ENCODE data around the gene RAI1. TPM values are rescaled to one million over a fixed set of nuclear protein-coding genes. Genes with fewer than 3 reads are reported as not detected.

RAI1 gene
- total RNA-seq, 1 experiment from 2014 or later: 7.6 TPM

DNA sequence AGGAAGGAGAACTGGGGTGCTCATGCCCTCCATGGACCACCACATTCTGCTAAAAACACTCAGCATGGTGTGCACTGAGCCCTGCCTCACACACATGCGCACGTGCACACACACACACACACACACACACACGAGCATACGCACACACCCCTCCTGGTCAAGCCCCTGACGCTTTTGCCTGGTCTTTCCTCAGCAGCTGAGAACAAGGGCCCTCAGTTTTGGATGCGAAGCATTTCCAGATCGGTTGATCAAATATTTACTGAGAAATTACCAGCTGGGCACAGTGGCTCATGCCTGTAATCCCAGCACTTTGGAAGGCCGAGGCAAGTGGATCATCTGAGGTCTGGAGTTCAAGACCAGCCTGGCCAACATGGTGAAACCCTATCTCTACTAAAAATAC, 20.1 kb upstream of the RAI1 start:
- in situ Hi-C loops (cut with HindIII; ENCODE audit: low pct_unique_long_range_greater_than_20kb, low sequenced_read_pairs): no loop called here
- no peak for DNase-seq (ENCODE audit: low read depth)

DNA sequence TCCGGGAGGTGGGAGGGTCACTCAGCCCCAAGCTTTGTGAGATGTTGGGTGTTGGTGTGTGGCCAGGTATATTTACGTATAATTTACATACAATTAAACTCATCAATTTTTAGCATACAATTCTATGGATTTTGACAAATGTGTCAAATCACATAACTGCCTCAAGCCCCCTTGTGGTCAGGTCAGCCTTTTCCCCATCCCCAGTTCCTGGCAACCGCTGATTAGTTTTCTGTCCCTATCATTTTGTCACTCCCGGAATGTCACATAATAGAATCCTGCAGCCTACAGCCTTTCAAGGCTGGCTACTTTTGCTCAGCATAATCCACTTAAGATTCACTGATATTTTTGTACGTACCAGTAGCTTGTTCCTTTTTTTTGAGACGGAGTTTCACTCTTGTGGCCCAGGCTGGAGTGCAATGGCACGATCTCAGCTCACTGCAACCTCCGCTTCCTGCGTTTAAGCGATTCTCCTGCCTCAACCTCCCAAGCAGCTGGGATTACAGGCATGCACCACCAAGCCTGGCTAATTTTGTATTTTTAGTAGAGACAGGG, 19.3 kb upstream of the RAI1 start:
- no peak for DNase-seq (ENCODE audit: low read depth)
- in situ Hi-C loops (cut with HindIII; ENCODE audit: low pct_unique_long_range_greater_than_20kb, low sequenced_read_pairs): no loop called here

DNA sequence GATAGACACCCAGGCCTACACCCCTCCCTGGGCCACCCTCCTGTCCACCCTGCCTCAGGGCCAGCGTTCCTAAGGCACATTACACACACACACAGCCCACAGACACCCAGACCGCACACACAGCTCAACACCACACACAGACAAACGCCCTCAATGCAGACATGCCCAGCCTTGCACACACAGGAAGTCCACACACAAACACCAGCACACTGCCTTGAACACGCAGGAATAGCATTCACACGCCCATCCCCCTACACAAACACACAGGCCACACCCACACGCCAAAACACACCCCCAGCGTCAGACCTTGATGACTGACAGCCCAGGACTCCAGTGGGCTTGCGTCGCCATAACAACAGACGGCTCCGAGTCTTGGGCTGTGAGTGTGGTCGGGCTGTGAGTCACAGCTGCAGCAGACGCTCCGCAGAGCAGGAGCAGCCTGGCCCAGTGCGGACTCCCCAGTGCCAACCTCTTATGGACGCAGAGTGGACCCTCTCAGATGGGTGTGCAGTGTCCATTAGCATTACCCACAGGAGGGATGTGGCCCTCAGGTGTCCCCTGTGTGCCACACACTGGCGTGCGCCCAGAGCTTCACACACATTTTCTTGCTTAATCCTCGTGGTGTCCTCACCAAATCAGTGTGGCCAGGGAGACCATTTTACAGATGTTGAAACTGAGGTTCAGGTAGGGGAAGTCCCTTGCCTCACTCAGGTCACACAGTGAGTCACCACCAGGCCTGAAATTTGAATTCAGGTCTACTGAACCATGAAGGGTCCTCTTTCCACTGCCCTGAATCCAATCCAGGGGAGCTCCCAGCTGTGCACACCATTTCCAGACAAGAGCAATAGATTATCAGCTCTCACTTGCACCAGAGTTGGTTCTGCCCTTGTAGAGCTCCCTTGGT, 17.8 kb upstream of the RAI1 start:
- peak; percentile 82 for DNase-seq (ENCODE audit: low read depth)
- in situ Hi-C loops (cut with HindIII; ENCODE audit: low pct_unique_long_range_greater_than_20kb, low sequenced_read_pairs): no loop called here

DNA sequence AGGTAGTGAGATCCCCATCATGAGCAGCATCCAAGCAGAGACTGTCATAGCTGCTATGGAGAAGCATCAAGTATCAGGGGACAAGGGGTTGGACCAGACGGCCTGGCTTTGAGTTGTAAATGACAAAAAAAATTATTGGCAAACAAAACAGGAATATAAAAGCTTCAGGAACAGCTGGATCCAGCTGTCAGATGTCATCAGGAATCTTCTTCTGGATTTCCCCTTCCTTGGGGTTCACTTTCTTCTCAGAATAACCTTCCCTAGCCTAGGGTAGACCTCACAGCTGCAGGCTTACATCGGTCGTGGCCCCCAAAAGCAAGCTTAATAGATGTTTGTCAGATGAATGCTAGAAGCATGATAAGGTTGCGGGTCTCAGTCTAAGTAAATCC, 17.2 kb upstream of the RAI1 start:
- in situ Hi-C loops (cut with HindIII; ENCODE audit: low pct_unique_long_range_greater_than_20kb, low sequenced_read_pairs): no loop called here
- DNase-seq (ENCODE audit: low read depth): no peak

DNA sequence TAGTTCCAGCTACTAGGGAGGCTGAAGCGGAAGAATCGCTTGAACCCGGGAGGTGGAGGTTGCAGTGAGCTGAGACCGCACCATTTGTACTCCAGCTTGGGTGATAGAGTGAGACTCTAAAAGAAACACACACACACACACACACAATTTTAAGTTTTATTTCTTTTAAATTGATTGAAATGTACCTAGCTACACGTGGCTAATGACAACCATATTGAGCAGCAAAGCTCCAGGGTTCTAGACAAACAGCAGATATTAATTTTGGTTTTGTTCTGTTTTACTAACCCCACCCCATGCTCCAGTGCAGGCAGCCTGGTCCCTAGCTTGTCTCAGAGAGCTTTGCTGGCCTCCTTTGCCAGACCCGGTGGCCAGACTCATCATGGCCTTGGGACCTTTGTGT, 16.0 kb upstream of the RAI1 start:
- in situ Hi-C loops (cut with HindIII; ENCODE audit: low pct_unique_long_range_greater_than_20kb, low sequenced_read_pairs): no loop called here
- no peak for DNase-seq (ENCODE audit: low read depth)

DNA sequence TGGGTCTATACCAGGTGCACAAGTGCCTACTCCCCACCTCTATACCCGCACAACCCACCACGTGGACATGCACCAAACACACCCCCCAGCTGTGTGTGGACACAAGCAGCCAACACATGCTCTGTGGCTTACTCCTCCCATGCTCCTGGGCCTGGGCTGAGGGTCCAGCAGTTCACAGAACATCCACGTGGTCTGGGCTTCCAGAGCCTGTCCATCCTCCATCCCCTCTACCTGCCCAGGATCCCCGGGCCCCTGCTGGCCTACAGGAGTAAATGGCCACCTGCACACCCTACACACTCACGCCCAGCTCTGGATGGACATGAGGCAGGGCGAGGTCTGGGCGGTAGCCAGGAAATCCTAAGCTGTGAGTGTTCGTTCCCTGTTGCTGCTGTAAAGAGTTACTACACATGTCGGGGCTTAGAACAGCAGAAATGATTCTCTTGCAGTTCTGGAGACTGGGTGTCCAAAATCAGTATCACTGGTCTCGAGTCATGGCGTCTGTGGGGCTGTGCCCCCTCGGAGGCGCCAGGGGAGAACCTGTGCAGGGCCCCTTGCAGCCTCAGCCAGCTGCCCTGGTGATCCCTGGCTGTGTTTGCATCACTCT, 15.0 kb upstream of the RAI1 start:
- in situ Hi-C loops (cut with HindIII; ENCODE audit: low pct_unique_long_range_greater_than_20kb, low sequenced_read_pairs): no loop called here
- no peak for DNase-seq (ENCODE audit: low read depth)

DNA sequence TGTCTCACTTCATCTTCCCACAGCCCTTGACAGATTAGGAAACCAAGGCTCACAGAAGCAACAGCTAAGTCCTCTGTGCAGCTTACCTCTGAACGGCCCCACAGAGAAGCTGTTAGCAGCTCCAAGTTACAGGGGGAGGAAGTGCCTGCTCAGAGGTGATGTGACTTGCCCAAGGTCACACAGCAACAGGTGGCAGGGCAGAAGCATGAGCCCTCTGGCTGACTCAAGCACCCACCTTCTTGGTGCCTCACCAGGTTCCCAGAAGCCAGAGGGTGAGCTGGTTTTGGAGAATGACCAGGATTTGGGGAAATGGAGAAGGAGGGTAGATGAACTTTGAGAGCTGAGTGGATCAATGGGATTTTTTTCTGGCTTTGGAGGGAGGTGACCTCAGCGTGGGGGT, 14.0 kb upstream of the RAI1 start:
- in situ Hi-C loops (cut with HindIII; ENCODE audit: low pct_unique_long_range_greater_than_20kb, low sequenced_read_pairs): no loop called here

DNA sequence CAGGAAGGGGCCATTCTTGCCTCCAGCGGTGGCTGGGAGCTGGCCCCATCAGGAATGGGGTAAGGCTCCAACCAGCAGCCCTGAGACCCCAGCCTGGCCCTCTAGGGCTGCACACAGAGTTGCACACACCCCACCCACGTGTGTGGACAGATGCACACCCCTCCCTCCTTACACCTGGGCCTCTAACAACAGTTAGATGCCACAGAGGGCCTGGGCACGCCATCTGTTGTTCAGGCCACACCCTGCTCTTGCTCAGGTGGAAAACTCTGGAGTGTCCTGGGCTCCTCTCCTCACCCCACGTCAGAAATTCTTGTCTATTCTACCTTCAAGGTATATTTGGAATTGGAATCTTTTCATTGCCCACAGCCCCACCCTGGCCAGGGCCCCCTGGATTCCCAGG, 13.3 kb upstream of the RAI1 start:
- in situ Hi-C loops (cut with HindIII; ENCODE audit: low pct_unique_long_range_greater_than_20kb, low sequenced_read_pairs): no loop called here
- DNase-seq (ENCODE audit: low read depth): no peak

More for the DNA sequence above, 14.0 kb upstream of the RAI1 start:
- DNase-seq (ENCODE audit: low read depth): no peak

DNA sequence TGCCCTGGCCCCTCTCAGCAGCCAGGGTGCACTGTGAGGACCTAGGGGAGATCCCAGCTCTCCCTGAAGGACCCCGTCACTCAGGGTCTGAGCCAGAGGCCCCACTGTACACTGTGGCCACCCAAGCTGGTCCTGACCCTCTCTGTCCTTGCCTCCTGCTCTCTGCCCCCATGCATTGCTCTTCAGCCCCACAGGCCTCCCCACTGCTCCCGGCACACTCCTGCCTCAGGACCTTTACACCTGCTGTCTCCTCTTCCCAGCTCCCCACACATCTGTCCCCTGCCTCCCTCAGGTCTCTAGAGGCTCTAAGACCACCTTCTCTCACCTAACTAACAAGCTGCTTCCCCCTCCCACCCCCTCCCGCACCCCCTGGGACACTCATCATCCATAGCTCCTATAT, 12.9 kb upstream of the RAI1 start:
- in situ Hi-C loops (cut with HindIII; ENCODE audit: low pct_unique_long_range_greater_than_20kb, low sequenced_read_pairs): no loop called here

DNA sequence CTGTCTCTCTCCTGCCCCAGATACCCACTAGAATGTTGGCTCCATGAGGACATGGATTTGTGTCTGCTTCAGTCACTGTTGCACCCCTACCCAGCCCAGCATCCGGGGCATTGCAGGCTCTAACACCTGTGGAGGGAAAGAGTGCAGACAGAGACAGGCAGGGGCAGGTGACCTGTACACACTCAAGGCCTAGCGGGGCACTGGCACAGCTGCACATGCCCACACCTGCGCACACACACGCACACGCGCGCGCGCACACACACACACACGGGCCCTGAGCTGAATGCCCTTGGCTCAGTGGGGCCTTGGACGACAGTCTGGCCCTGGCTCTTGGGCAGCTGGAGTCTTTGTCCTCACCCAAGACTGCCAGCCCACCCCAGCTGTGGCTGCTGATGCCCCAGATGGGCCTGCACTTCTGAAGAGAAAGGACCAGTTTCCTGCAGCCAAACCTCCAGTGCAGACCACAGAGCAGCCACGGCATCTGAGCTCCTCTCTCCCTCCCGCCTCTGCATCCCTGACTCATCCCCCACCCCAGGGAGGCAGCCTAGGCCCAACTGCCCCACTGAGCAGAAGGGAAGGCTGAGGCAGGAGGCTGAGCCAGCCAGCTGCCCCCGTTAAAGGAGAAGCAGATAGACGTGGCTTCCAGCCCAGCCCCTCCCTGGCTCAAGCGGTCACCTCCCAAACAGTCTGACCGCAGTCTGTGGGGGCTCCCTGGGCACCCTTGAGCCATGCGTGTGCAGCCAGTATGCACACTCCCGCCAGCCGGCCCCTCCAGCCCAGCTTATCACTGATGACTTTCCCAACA, 12.3 kb upstream of the RAI1 start:
- DNase-seq (ENCODE audit: low read depth): no peak
- in situ Hi-C loops (cut with HindIII; ENCODE audit: low pct_unique_long_range_greater_than_20kb, low sequenced_read_pairs): no loop called here

More for the DNA sequence above, 12.9 kb upstream of the RAI1 start:
- DNase-seq (ENCODE audit: low read depth): no peak

DNA sequence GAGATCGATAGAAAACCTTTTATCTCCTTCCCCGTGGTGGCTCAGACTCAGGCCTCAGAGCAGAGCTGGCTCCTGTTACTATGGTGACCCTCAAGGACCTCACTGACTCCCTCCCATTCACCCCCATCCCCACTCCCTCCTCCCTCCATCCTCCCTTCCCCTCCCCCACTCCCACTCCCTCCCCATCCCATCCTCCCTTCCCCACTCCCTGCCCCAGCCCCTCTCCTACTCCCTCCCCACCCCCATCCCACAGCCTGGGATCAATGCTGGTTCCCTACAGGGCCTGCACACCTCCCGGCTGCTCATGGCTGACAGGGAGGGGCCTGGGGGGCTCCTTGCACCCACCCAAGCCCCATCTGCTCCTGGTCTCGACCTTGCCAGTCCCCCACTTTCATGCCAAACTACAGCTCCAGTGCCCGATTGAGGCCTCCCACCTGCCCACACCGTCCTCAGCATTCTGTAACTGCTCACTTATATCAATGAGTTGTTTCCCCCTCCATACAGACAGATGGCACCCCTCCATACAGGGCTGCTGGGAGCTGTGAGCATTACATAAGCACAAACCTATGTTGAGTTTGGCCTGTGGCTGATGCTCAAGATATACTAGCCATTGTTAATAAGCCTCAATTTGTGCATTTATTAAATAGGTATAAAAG, 11.6 kb upstream of the RAI1 start:
- in situ Hi-C loops (cut with HindIII; ENCODE audit: low pct_unique_long_range_greater_than_20kb, low sequenced_read_pairs): no loop called here
- no peak for DNase-seq (ENCODE audit: low read depth)

DNA sequence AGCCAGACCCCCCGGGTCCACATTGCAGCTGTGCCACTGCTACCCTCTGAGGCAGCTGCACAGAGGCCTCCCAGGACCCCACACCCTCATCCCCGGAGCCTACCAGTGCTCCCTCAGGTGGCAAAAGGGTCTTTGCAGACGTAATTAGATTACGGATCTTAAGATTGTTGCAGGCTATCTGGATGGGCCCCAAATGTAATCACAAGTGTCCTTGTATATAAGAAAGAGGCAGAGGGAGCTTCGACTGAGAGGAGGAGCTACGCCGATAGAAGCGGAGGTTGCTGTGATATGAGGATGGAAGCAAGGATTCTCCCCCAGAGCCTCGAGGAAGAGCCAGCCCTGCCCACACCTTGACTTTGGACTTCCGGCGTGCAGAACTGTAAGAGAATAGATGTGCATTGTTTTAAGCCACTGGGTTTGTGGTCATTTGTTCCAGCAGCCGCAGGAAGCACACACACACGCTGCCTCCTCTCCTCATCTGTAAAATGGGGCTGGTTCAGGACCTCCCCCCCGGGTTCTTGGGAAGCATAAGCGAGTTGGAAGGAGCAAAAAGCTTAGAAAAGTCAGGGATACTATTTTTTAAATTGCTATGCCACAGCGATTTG, 10.5 kb upstream of the RAI1 start:
- in situ Hi-C loops (cut with HindIII; ENCODE audit: low pct_unique_long_range_greater_than_20kb, low sequenced_read_pairs): no loop called here
- no peak for DNase-seq (ENCODE audit: low read depth)

DNA sequence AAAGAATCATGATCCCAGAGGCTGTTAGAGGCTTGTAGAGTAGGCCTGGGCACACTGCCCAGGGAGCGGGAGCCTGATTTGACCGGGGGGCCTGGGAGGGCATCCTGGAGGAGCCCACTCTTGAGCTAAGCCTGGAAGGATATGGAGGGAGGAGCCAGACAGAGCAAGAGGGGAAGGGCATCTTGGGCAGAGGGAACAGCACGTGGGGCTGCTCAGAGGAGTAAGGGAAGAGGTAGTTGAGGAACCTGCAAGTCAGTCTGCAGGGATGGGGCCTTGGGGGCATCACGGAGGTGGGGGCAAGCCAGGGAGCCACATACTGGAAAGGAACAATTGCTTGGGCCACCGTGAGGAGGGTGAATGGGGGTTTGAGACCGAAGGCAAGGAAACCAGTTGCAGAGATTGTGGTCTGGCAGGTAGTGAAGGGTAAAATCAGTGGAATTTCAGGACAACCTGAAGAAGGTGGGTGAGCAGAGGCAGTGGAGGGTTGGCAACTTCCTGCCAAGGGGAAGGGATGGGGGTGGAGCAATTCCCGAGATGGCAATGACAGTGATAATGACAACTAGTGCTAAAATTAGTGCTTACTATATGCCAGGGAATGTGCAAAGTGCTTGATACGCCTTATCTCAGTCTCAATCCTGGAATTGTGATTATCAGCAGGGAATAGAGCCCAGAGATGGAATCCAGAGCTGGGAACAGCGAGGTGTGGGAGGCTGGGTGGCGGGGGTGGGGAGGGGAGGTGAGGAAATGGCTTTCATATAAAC, 9.7 kb upstream of the RAI1 start:
- no peak for DNase-seq (ENCODE audit: low read depth)
- in situ Hi-C loops (cut with HindIII; ENCODE audit: low pct_unique_long_range_greater_than_20kb, low sequenced_read_pairs): no loop called here

DNA sequence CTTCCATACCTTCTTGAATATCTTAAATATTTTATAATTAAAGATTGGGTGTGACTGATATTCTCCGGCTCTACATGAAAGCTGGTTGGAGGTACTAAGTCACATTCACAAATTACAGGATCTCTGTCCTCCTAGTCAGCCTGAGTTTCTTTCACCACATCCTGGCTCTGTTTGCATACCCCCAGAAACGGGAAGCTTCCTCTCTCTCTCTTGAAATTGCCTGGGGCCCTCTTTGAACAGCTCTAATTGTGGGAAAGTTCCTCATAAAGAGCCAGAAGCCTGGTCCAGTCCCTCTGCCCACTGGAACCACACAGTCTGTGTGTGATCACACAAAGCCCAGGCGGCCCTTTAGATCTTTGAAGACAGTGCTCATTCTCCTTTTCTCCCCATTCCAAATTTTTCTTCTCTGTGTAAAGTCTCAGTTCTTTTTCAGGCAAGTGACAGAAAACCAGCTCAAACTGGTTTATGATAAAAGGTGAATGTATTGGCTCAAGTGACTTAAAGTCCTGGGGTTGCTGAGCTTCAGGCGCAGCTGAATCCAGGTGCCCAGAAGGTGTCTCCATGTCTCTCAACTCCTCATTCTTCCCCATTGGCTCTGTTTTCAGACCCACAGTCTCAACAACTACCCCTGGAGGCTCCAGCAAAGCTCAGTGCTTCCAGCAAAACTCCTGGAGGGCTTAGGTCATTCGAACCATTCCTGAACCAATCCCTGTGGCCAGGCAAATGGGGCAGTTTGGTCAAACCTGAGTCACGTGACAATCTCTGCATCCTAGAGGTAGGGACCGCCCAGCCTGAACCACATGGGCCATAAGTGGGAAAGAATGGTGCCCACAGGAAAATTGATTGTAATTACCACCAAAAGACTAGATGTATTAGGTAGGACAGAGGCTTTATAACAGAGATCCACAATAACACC, 8.5 kb upstream of the RAI1 start:
- DNase-seq (ENCODE audit: low read depth): no peak
- in situ Hi-C loops (cut with HindIII; ENCODE audit: low pct_unique_long_range_greater_than_20kb, low sequenced_read_pairs): no loop called here

DNA sequence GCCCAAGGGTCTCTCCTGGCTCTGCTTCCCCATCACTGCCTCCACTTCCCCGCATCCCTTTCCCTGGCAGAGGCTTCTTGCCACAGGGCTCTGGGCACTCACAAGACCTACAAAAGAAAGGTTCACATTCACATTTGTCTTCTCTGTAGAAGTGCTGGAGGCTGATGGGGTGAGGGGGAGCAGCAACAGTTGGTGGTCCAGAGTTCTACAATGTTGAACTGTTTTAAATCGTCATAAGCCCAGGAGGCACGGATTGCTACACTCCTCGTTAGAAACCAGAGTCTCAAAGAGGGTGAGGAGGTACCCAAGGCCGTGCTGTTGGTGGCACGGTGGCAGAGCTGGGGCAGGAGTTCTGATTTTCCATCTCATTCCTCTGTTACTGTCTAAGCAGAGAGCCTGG, 5.8 kb upstream of the RAI1 start:
- DNase-seq (ENCODE audit: low read depth): no peak
- in situ Hi-C loops (cut with HindIII; ENCODE audit: low pct_unique_long_range_greater_than_20kb, low sequenced_read_pairs): no loop called here

DNA sequence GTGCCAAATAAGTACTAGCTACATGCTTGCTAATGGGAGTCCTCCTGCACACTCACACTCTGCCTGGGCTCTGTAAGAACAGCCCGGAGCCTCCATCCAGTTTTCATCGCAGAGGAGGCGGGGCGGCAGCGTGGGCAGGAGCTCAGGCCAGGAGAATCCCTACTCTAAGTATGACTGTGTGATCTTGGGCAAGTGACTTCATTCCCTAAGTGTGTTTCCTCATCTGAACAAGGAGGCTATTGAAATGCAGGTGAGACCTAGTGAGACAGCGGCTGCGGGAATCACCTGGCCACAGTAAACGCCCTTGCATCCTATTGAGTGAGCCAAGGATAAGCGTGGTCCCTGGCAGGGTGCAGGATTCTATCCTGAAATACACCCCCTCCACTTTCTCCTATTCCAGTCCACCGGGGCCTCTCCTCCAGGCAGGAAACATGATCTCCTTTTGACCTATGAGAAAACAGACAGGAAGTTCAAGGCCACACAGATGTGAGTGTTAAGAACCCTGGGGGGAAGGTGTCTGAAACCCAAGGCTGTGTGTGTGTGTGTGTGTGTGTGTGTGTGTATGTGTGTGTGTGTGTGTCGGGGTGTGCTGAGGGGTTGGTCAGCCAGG, 5.2 kb upstream of the RAI1 start:
- in situ Hi-C loops (cut with HindIII; ENCODE audit: low pct_unique_long_range_greater_than_20kb, low sequenced_read_pairs): no loop called here
- DNase-seq (ENCODE audit: low read depth): no peak
